Smooth muscle cell (in vitro differentiated cells): ENCODE results near the gene TCHH. TPM values are rescaled to one million over a fixed set of nuclear protein-coding genes. Genes with fewer than 3 reads are reported as not detected.

Source experiments
- DNase-seq: peaks from one replicate; lab custom pipeline; 2025; ENCODE audit not compliant: unreplicated experiment; lab: John Stamatoyannopoulos, UW
- H2AFZ ChIP-seq: fragments of 200-600 bp; sonication (generic); 2 replicates; pipeline ENCODE4 v1.6.0; 2016; ENCODE audit warnings: antibody characterized with exemption, low read depth, mild to moderate bottlenecking
- H3F3A ChIP-seq: fragments of 200-600 bp; sonication (generic); 2 replicates; pipeline ENCODE4 v1.6.0; 2017; ENCODE audit warnings: antibody characterized with exemption, low read depth
- H3K27ac ChIP-seq: fragments of 200-600 bp; sonication (generic); 2 replicates; pipeline ENCODE4 v1.5.1; 2016; ENCODE audit warnings: low read depth, mild to moderate bottlenecking
- H3K27me3 ChIP-seq: fragments of 200-600 bp; sonication (generic); 2 replicates; pipeline ENCODE4 v1.6.1; 2016; ENCODE audit warnings: low read depth, mild to moderate bottlenecking
- H3K36me3 ChIP-seq: fragments of 200-600 bp; sonication (generic); 2 replicates; pipeline ENCODE4 v1.5.1; 2016; ENCODE audit warnings: low read depth
- H3K4me1 ChIP-seq: fragments of 200-600 bp; sonication (generic); 2 replicates; pipeline ENCODE4 v1.5.1; 2016; ENCODE audit warnings: low read depth
- H3K4me2 ChIP-seq: fragments of 200-600 bp; sonication (generic); 2 replicates; pipeline ENCODE4 v1.6.0; 2016; ENCODE audit warnings: mild to moderate bottlenecking
- H3K4me3 ChIP-seq: fragments of 200-600 bp; sonication (generic); 2 replicates; pipeline ENCODE4 v1.5.1; 2016; ENCODE audit warnings: mild to moderate bottlenecking
- H3K79me2 ChIP-seq: fragments of 200-600 bp; sonication (generic); 2 replicates; pipeline ENCODE4 v1.6.0; 2016; ENCODE audit warnings: low read depth, mild to moderate bottlenecking
- H3K9ac ChIP-seq: fragments of 200-600 bp; sonication (generic); 2 replicates; pipeline ENCODE4 v1.6.0; 2016; ENCODE audit warnings: low read depth
- H3K9me3 ChIP-seq: fragments of 200-600 bp; sonication (generic); replicated peaks from 2 replicates; pipeline ENCODE4 v1.5.1; 2016; ENCODE audit warnings: low read depth
- H4K20me1 ChIP-seq: fragments of 200-600 bp; sonication (generic); 2 replicates; pipeline ENCODE4 v1.6.0; 2016; ENCODE audit warnings: low read depth
- WGBS: methylation state at CpG from one replicate; pipeline ENCODE4 v1.1.7; 2016; ENCODE audit warnings: low lambda C conversion rate; 5-methylcytosine and 5-hydroxymethylcytosine counted together
- polyA plus RNA-seq: library from polyadenylated mRNA; unstranded; fragments of >200 nt; fragmentation: Nextera tagmentation; extraction: Ambion mirVana; gene quantifications from 2 replicates; pipeline ENCODE4 v1.2.1, GENCODE V29; 2016
- total RNA-seq: library from RNA; depleted of rRNA; stranded (reverse); fragments of >200 nt; gene quantifications from 2 replicates; pipeline ENCODE4 v1.2.3, GENCODE V29; 2014
- TF ChIP-seq, protein P1 (sequence below): fragments of 200-600 bp; sonication (generic); IDR thresholded peaks from 2 replicates; pipeline ENCODE4 v1.5.1; 2017; ENCODE audit warnings: borderline replicate concordance, mild to moderate bottlenecking, antibody characterized with exemption; ENCODE audit not compliant: insufficient read depth, poor library complexity, severe bottlenecking

TCHH gene
- total and polyA plus RNA-seq, 2 experiments from 2014 or later = not detected

DNA sequence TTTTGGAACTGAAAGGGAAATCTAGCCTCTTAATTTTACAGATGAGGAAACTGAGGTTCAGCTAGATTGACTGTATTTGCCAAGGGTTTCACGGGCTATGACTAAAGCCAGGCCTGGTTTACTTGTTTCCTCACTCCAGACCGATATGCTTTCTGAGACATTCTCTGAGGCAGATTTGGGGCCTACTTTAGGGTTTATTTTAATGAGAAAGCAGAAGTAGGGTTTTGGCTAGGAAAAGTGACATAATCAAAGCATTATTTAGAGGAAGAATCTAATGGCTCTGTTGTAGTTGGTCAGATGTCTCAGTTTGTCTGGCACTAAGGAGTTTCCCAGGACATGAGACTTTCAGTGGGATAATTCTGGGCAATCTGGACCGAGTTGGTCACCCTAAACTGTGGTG, 45.3 kb upstream of the TCHH start:
- no peak overlapping the region for H3K9ac ChIP-seq
- H3K4me1 ChIP-seq = no peaks in the 10 kb centered on the region
- no peak overlapping the region for H3K4me2 ChIP-seq
- H3K27ac ChIP-seq = no peak overlapping the region
- no peaks in the 10 kb centered on the region for H3K27me3 ChIP-seq
- no peaks in the 10 kb centered on the region for H3K36me3 ChIP-seq
- H3K79me2 ChIP-seq = no peaks in the 10 kb centered on the region
- no peaks in the 10 kb centered on the region for H3F3A ChIP-seq
- no peaks in the 10 kb centered on the region for H3K9me3 ChIP-seq
- DNase-seq = no peak
- TF ChIP-seq, protein P1, sequence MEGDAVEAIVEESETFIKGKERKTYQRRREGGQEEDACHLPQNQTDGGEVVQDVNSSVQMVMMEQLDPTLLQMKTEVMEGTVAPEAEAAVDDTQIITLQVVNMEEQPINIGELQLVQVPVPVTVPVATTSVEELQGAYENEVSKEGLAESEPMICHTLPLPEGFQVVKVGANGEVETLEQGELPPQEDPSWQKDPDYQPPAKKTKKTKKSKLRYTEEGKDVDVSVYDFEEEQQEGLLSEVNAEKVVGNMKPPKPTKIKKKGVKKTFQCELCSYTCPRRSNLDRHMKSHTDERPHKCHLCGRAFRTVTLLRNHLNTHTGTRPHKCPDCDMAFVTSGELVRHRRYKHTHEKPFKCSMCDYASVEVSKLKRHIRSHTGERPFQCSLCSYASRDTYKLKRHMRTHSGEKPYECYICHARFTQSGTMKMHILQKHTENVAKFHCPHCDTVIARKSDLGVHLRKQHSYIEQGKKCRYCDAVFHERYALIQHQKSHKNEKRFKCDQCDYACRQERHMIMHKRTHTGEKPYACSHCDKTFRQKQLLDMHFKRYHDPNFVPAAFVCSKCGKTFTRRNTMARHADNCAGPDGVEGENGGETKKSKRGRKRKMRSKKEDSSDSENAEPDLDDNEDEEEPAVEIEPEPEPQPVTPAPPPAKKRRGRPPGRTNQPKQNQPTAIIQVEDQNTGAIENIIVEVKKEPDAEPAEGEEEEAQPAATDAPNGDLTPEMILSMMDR = no peak
- no peaks in the 10 kb centered on the region for H4K20me1 ChIP-seq
- 65% methylated on average over 3 of the region's 3 CpGs for WGBS
- H3K4me3 ChIP-seq = no peak overlapping the region
- H2AFZ ChIP-seq = no peak overlapping the region

DNA sequence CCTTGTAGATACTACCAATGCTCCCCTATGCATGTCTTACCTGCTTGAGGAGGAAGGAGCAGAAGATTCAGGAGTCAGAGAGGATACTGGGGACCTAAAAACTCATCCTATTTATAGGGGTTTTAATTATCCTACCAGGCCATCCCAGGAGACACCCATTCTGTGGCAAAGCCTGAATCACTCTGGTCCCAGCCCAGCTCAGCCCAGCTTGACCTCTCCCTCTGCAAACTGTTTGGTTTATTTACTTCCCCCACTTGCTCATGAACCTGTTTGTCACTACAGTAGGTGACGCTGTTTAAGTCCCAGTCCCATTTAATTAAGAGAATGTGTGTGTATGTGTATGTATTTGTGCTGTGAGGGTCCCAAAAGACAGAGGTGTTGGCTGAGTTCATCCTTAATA, 43.9 kb upstream of the TCHH start, which contains the start of gene RPTN:
TSS of gene RPTN (minus strand) at position 85 of the 400 bp plus-strand sequence. CDS start 1,339 bp downstream, outside the sequence.
- TF ChIP-seq, protein P1 = no peak
- DNase-seq = no peak
- H3K9ac ChIP-seq = no peak within 1 kb of the TSS
- no peak within 1 kb of the TSS for H3K4me3 ChIP-seq
- H3K36me3 ChIP-seq = no peaks in the 10 kb centered on the region
- H3F3A ChIP-seq = no peaks in the 10 kb centered on the region
- H2AFZ ChIP-seq = no peak within 1 kb of the TSS
- no peaks in the 10 kb centered on the region for H3K9me3 ChIP-seq
- no peaks in the 10 kb centered on the region for H4K20me1 ChIP-seq
- 65% methylated on average over 1 of the region's 1 CpG for WGBS
- H3K79me2 ChIP-seq = no peaks in the 10 kb centered on the region
- no peaks in the 10 kb centered on the region for H3K4me1 ChIP-seq
- no peak within 1 kb of the TSS for H3K27ac ChIP-seq
- no peaks in the 10 kb centered on the region for H3K27me3 ChIP-seq
- no peak within 1 kb of the TSS for H3K4me2 ChIP-seq

DNA sequence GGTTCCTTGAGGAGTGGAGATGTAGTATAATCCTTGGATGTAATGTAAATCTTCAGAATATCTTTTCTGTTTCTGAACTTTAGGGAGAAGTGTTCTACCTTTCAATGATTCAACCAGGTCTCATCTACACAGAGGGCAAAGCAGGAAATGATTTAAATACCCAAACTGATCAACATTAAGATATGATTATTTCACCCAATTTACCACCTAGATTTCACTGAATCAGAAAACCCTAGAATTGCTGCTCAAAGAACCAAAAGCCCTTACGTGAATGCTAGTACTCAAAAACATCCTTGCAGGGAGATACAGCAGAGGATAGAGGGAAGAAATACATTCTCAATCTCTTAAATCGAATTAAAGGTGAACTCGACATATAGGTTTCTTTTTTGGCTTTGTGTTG, 38.8 kb upstream of the TCHH start:
- 62% methylated on average over 3 of the region's 3 CpGs for WGBS
- H3K27me3 ChIP-seq = no peaks in the 10 kb centered on the region

DNA sequence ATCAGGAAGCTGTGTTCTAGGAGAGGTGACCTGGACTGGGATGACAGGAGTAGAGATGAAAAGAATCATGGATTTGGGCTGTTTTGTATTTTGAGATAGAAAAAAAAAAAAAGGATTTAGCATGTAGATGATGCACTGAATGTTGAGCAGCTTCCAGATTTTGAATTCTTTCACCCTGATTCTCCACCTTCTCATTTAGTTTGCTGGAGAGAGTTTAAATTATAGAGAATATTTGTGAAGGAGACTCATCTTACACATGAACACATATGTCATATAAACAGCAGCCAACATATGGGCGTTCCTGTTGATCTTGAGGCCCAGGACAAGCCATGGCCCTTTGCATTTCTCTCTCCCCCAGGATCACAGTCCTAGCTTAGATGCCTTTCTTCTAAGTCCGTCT, 36.4 kb upstream of the TCHH start:
- H3K36me3 ChIP-seq = no peaks in the 10 kb centered on the region
- no peaks in the 10 kb centered on the region for H3K79me2 ChIP-seq
- 41% methylated on average over 2 of the region's 2 CpGs for WGBS
- TF ChIP-seq, protein P1 = no peak
- H3K4me2 ChIP-seq = no peak overlapping the region
- H2AFZ ChIP-seq = no peak overlapping the region
- no peaks in the 10 kb centered on the region for H4K20me1 ChIP-seq
- H3K4me1 ChIP-seq = no peaks in the 10 kb centered on the region
- no peaks in the 10 kb centered on the region for H3K27me3 ChIP-seq
- H3F3A ChIP-seq = no peaks in the 10 kb centered on the region
- H3K9me3 ChIP-seq = no peaks in the 10 kb centered on the region
- no peak for DNase-seq
- H3K9ac ChIP-seq = no peak overlapping the region
- no peak overlapping the region for H3K4me3 ChIP-seq
- no peak overlapping the region for H3K27ac ChIP-seq

More for the DNA sequence above, 38.8 kb upstream of the TCHH start:
- H4K20me1 ChIP-seq = no peaks in the 10 kb centered on the region
- no peak overlapping the region for H3K4me2 ChIP-seq
- H3K27ac ChIP-seq = no peak overlapping the region
- H3K9me3 ChIP-seq = no peaks in the 10 kb centered on the region
- H3F3A ChIP-seq = no peaks in the 10 kb centered on the region
- TF ChIP-seq, protein P1 = no peak
- H3K4me3 ChIP-seq = no peak overlapping the region
- no peaks in the 10 kb centered on the region for H3K36me3 ChIP-seq
- no peaks in the 10 kb centered on the region for H3K79me2 ChIP-seq
- DNase-seq = no peak
- no peak overlapping the region for H3K9ac ChIP-seq
- H2AFZ ChIP-seq = no peak overlapping the region
- H3K4me1 ChIP-seq = no peaks in the 10 kb centered on the region
